Measurements from ENCODE around the gene HM13. TPM values are rescaled to one million over a fixed set of nuclear protein-coding genes. Genes with fewer than 3 reads are reported as not detected.
"Not testable (repeated sequence)": the region's sequence is repeated elsewhere in the genome, so short reads cannot be mapped to it uniquely, and the experiment has no call there.

HM13 gene
- total and polyA plus RNA-seq, 2 experiments from 2014 or later = 126 to 150 TPM

GRCh38 chr20:31502884-31503673 is 11.2 kb upstream of the HM13 start:
- peak overlapping the region; percentile 39 for H2AFZ ChIP-seq
- peaks cover 70% of the 10 kb centered on the region for H3K9me3 Mint-ChIP-seq
- DNase-seq (ENCODE audit: low spot score) (peak; percentile 99), ATAC-seq (peak; percentile 99)
- not testable (repeated sequence) for H3K4me3 ChIP-seq; H3K27me3 ChIP-seq (ENCODE audit: insufficient read depth); H3K79me2 ChIP-seq (replicated peaks; ENCODE audit: insufficient read depth); H3F3A ChIP-seq (replicated peaks; ENCODE audit: low read depth); H3K9me2 ChIP-seq (ENCODE audit: insufficient read depth); H3K4me3 Mint-ChIP-seq; H3K27ac ChIP-seq (ENCODE audit: low read depth); H3K27ac Mint-ChIP-seq; H3K4me2 ChIP-seq; H3K4me1 Mint-ChIP-seq; H4K20me1 ChIP-seq (replicated peaks; ENCODE audit: insufficient read depth); H3K36me3 ChIP-seq (ENCODE audit: insufficient read depth); H3K36me3 Mint-ChIP-seq (ENCODE audit: low read depth)
- H3K4me1 ChIP-seq (ENCODE audit: insufficient read depth) = peaks cover 14% of the 10 kb centered on the region
- peaks cover 17% of the 10 kb centered on the region for H3K27me3 Mint-ChIP-seq (ENCODE audit: insufficient read depth, low read depth, poor library complexity)
- TF ChIP-seq CTCF (conservative IDR thresholded peaks at IDR 0.05; ENCODE audit: low read depth in 2 of 2) (peak; percentile 99 to 100), ZNF331 (CRISPR knock-in tag; IDR thresholded peaks at IDR 0.05; ENCODE audit: low read depth) (0 out of 2 replicates have a peak, but pooled peaks have one; percentile 14), CREB1 (CRISPR knock-in tag; IDR thresholded peaks at IDR 0.05; ENCODE audit: low read depth) (0 out of 2 replicates have a peak, but pooled peaks have one; percentile 41)

GRCh38 chr20:31505903-31506302 is 8.3 kb upstream of the HM13 start:
- no peaks in the 10 kb centered on the region for H3K36me3 ChIP-seq (ENCODE audit: insufficient read depth)
- H3K4me3 Mint-ChIP-seq = no peak overlapping the region
- H3K9me3 Mint-ChIP-seq = peaks cover 70% of the 10 kb centered on the region
- H3K4me2 ChIP-seq = no peak overlapping the region
- no peak overlapping the region for H3K27ac ChIP-seq (ENCODE audit: low read depth)
- H3K9me2 ChIP-seq (ENCODE audit: insufficient read depth) = no peaks in the 10 kb centered on the region
- ATAC-seq (no peak), DNase-seq (ENCODE audit: low spot score) (no peak)
- no peaks in the 10 kb centered on the region; the same call in 2 of the 3 replicates for H3K36me3 Mint-ChIP-seq (ENCODE audit: low read depth)
- no peaks in the 10 kb centered on the region; the same call in 2 of the 3 replicates for H3K4me1 Mint-ChIP-seq
- H4K20me1 ChIP-seq (replicated peaks; ENCODE audit: insufficient read depth) = no peaks in the 10 kb centered on the region
- no peaks in the 10 kb centered on the region for H3K27me3 ChIP-seq (ENCODE audit: insufficient read depth)
- TF ChIP-seq CTCF (conservative IDR thresholded peaks at IDR 0.05; ENCODE audit: low read depth in 2 of 2) (no peak), ETS1 (IDR thresholded peaks at IDR 0.05) (no peak)
- peaks cover 8% of the 10 kb centered on the region for H3K4me1 ChIP-seq (ENCODE audit: insufficient read depth)
- no peaks in the 10 kb centered on the region for H3K79me2 ChIP-seq (replicated peaks; ENCODE audit: insufficient read depth)
- no peak overlapping the region for H3K27ac Mint-ChIP-seq
- peak overlapping the region; percentile 11; the same call in 1 of the 2 replicates for H2AFZ ChIP-seq
- H3K27me3 Mint-ChIP-seq (ENCODE audit: insufficient read depth, low read depth, poor library complexity) = peaks cover 22% of the 10 kb centered on the region
- H3F3A ChIP-seq (replicated peaks; ENCODE audit: low read depth) = 0 out of 2 replicates have a peak, but pooled peaks cover 2% of the 10 kb centered on the region
- no peak overlapping the region for H3K4me3 ChIP-seq

Measured in GM23338 (cell line).